ENCODE measurements around the gene MBOAT1.

Gene MBOAT1

DNA sequence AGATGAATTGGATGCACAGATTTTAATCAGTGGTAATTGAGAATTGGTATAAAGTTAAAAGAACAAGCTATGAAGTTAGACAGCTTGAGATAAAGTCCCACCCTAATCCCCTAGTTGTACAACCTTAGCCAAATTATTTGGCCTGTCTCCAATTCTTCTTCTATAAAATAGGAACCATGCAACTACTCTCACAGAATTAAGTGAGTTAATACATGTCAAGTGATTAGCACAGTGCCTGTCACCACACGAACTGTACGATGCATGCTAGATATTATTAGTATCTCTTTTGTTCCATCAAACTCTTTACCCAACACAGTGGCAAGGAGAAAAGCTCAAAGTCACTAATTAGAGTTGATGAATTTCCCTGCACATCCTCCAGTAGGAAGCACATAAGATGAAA, 44.7 kb downstream of the MBOAT1 start:
- TF ChIP-seq TAF1 (IDR thresholded peaks at IDR 0.05; ENCODE audit: low read depth), result no peak
- no peak for TF ChIP-seq YY1 (IDR thresholded peaks at IDR 0.05; ENCODE audit: low read depth)
- no peak for TF ChIP-seq EP300 (IDR thresholded peaks at IDR 0.05; ENCODE audit: borderline replicate concordance)
- no peak for TF ChIP-seq TCF12 (IDR thresholded peaks at IDR 0.05; ENCODE audit: low read depth)
- TF ChIP-seq TEAD4 (IDR thresholded peaks at IDR 0.05), result no peak
- TF ChIP-seq, protein P1, sequence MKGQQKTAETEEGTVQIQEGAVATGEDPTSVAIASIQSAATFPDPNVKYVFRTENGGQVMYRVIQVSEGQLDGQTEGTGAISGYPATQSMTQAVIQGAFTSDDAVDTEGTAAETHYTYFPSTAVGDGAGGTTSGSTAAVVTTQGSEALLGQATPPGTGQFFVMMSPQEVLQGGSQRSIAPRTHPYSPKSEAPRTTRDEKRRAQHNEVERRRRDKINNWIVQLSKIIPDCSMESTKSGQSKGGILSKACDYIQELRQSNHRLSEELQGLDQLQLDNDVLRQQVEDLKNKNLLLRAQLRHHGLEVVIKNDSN (IDR thresholded peaks at IDR 0.05), result no peak

DNA sequence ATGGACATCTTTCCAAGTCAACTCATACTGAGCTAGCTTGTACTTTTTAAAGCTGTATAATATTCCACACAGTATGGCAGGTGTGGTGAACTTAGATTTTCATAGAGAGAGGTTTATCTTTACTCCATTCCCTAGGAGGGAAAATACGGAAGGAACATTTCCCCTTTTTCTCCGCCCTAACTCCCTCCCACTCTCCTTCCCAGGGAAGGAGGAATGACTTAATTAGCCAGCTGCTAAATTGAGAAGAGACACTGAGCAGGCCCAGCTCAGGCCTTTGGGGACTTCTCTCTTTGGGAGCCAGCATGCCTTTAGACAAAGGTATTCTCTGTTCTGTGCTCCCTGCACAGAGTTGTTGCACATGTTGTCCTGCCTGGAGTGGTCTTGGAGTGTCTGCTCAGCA, 46.1 kb downstream of the MBOAT1 start:
- no peak for TF ChIP-seq NFIC (IDR thresholded peaks at IDR 0.05)
- no peak for TF ChIP-seq EP300 (IDR thresholded peaks at IDR 0.05; ENCODE audit: borderline replicate concordance)

DNA sequence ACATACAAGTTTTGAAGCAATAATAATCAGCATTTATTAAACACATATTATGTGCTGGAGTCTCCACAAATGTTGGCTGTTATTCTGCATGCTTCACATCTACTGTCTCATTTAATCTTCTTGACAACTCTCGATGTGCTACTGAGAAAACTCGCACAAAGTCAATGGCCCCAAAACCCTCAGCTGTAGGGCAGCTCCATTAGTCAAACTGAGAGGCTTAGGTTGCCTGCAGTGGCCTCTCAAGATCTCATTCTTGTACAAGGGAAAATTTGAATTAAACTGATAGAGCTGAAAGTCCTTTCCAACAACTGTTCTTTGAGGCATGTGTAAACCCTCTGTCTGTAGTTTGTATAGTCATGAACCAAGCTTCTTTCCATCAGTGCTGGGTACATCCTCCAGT, 49.8 kb downstream of the MBOAT1 start:
- TF ChIP-seq ZBTB7A (IDR thresholded peaks at IDR 0.05; ENCODE audit: low read depth), result no peak
- no peak for TF ChIP-seq CREB1 (IDR thresholded peaks at IDR 0.05; ENCODE audit: low read depth)
- TF ChIP-seq EP300 (IDR thresholded peaks at IDR 0.05; ENCODE audit: borderline replicate concordance), result no peak

DNA sequence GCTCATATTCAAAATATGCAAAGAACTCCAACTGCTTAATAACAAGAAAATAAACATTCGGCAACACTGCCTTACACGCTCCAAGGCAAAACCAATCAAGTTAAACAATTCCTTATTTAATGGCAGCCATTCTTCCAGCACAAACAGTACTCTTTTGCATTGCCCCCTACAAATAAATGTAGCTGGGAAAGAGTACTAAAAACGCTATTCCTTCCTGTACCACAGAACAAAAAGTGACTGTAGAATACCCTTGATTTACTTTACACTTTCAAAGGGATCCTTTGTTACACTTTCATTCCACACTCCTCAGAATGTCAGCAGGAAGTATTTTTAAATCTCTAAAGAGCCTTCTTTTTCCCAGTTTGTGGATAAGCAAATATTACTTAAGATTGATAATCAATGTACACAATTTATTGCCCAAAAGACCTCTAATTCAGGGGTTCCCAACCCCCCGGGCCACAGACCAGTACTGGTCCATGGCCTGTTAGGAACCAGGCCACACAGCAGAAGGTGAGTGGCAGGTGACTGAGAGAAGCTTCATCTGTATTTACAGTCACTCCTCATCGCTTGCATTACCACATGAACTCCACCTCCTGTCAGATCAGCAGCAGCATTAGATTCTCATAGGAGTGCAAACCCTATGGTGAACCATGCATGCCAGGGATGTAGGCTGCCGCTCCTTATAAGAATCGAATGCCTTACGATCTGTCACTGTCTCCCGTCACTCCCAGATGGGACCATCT, 51.6 kb downstream of the MBOAT1 start:
- TF ChIP-seq TCF12 (IDR thresholded peaks at IDR 0.05; ENCODE audit: low read depth) (no peak), NFIC (IDR thresholded peaks at IDR 0.05) (no peak), EP300 (IDR thresholded peaks at IDR 0.05; ENCODE audit: borderline replicate concordance) (no peak), CREB1 (IDR thresholded peaks at IDR 0.05; ENCODE audit: low read depth) (no peak), ZBTB7A (IDR thresholded peaks at IDR 0.05; ENCODE audit: low read depth) (no peak), RAD21 (IDR thresholded peaks at IDR 0.05; ENCODE audit: low read depth) (no peak), EGR1 (IDR thresholded peaks at IDR 0.05) (no peak), FOXM1 (IDR thresholded peaks at IDR 0.05; ENCODE audit: borderline replicate concordance, low read depth) (no peak), TAF1 (IDR thresholded peaks at IDR 0.05; ENCODE audit: low read depth) (no peak), YY1 (IDR thresholded peaks at IDR 0.05; ENCODE audit: low read depth) (no peak), CEBPB (IDR thresholded peaks at IDR 0.05) (no peak), TEAD4 (IDR thresholded peaks at IDR 0.05) (no peak)
- TF ChIP-seq, protein P2, sequence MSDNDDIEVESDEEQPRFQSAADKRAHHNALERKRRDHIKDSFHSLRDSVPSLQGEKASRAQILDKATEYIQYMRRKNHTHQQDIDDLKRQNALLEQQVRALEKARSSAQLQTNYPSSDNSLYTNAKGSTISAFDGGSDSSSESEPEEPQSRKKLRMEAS (IDR thresholded peaks at IDR 0.05), result no peak
- TF ChIP-seq, protein P1 (IDR thresholded peaks at IDR 0.05), result no peak
- TF ChIP-seq, protein P3, sequence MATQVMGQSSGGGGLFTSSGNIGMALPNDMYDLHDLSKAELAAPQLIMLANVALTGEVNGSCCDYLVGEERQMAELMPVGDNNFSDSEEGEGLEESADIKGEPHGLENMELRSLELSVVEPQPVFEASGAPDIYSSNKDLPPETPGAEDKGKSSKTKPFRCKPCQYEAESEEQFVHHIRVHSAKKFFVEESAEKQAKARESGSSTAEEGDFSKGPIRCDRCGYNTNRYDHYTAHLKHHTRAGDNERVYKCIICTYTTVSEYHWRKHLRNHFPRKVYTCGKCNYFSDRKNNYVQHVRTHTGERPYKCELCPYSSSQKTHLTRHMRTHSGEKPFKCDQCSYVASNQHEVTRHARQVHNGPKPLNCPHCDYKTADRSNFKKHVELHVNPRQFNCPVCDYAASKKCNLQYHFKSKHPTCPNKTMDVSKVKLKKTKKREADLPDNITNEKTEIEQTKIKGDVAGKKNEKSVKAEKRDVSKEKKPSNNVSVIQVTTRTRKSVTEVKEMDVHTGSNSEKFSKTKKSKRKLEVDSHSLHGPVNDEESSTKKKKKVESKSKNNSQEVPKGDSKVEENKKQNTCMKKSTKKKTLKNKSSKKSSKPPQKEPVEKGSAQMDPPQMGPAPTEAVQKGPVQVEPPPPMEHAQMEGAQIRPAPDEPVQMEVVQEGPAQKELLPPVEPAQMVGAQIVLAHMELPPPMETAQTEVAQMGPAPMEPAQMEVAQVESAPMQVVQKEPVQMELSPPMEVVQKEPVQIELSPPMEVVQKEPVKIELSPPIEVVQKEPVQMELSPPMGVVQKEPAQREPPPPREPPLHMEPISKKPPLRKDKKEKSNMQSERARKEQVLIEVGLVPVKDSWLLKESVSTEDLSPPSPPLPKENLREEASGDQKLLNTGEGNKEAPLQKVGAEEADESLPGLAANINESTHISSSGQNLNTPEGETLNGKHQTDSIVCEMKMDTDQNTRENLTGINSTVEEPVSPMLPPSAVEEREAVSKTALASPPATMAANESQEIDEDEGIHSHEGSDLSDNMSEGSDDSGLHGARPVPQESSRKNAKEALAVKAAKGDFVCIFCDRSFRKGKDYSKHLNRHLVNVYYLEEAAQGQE (IDR thresholded peaks at IDR 0.05; ENCODE audit: low read depth), result no peak

DNA sequence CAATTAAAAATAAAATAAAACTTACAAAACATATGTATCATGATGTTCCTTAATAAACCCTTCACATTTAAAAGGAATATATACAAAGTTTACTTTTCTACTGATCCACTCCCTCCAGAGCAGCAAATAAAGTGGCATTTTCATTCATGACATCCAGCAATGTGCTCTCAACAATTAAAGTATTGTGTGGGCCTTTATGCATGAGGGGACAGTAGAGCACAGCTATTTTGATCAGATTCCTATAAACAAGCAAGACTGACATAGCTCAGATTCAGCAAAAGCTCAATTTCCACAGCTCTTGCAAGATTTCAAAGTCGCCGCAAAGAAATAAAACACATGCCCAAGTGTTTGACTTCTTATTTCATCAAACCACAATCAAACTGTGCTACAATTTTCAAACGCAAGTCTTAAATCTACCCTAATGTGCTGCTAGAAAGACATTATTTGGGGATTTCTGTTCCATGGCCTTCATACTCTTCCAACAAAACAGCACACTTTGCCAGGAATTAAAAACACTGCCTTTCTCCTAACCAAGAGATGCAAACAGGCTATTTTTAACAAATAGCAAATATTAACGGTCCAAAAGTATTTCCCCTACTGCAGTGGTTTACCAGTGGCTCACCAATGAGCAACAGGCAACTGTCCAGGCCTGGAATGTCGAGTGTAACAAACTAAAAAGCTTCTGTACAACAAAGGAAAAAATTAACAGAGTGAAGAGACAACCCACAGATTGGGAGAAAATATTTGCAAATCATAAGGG, 52.3 kb downstream of the MBOAT1 start:
- TF ChIP-seq, protein P1 (IDR thresholded peaks at IDR 0.05), result no peak
- no peak for TF ChIP-seq TCF12 (IDR thresholded peaks at IDR 0.05; ENCODE audit: low read depth)
- TF ChIP-seq, protein P3 (IDR thresholded peaks at IDR 0.05; ENCODE audit: low read depth), result no peak
- TF ChIP-seq EGR1 (IDR thresholded peaks at IDR 0.05), result no peak
- no peak for TF ChIP-seq YY1 (IDR thresholded peaks at IDR 0.05; ENCODE audit: low read depth)
- no peak for TF ChIP-seq TAF1 (IDR thresholded peaks at IDR 0.05; ENCODE audit: low read depth)
- no peak for TF ChIP-seq CEBPB (IDR thresholded peaks at IDR 0.05)
- no peak for TF ChIP-seq EP300 (IDR thresholded peaks at IDR 0.05; ENCODE audit: borderline replicate concordance)
- TF ChIP-seq RAD21 (IDR thresholded peaks at IDR 0.05; ENCODE audit: low read depth), result no peak
- no peak for TF ChIP-seq NFIC (IDR thresholded peaks at IDR 0.05)

DNA sequence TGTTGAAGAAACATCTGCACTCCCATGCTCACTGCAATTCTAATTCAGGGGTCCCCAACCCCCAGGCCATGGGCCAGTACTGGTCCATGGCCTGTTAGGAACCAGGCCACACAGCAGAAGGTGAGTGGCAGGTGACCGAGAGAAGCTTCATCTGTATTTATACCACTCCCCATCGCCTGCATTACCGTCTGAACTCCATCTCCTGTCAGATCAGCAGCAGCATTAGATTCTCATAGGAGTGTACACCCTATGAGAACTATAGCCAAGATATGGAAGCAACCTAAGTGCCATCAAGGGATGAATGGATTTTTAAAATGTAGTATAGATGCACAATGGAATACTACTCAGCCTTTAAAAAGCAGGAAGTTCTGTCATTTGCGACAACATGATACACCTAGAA, 53.2 kb downstream of the MBOAT1 start:
- no peak for TF ChIP-seq NFIC (IDR thresholded peaks at IDR 0.05)
- no peak for TF ChIP-seq EP300 (IDR thresholded peaks at IDR 0.05; ENCODE audit: borderline replicate concordance)
- TF ChIP-seq YY1 (IDR thresholded peaks at IDR 0.05; ENCODE audit: low read depth), result no peak
- no peak for TF ChIP-seq RAD21 (IDR thresholded peaks at IDR 0.05; ENCODE audit: low read depth)
- TF ChIP-seq TCF12 (IDR thresholded peaks at IDR 0.05; ENCODE audit: low read depth), result no peak
- no peak for TF ChIP-seq EGR1 (IDR thresholded peaks at IDR 0.05)
- TF ChIP-seq, protein P2 (IDR thresholded peaks at IDR 0.05), result no peak
